GM12873 (cell line): Measurements from ENCODE around the gene BTBD19.

Experiments used
- CTCF ChIP-seq: IDR thresholded peaks from 2 replicates; pipeline ENCODE4 v1.5.1; 2012; ENCODE audit warnings: low read depth, mild to moderate bottlenecking, moderate library complexity, low read length, control low read depth; ENCODE audit not compliant: insufficient read depth; ENCODE audit errors: missing control alignments

Gene BTBD19

GRCh38 chr1:44808063-44808937 is at the start of gene BTBD19:
TSS of gene BTBD19 (plus strand) at chr1:44808523. CDS start at chr1:44808821, 298 bp downstream.
- TF ChIP-seq CTCF: no peak

DNA sequence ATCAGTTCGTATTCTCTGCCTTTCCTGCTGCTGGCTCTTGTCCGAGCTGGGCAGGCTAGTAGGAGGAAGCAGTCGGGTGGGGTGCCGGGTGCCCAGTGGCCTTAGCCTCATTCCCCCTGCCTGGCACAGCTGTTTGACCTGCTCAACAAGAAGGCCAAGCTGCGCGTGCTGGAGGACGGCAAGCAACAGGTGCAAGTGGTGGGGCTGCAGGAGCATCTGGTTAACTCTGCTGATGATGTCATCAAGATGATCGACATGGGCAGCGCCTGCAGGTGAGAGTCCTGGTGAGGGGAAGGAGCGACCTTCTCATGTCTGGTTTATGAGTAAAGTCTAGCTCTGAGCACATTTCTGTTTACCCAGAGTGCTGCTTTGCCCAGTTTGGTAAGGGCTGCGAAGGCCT is 49.2 kb upstream of the BTBD19 start:
- no peak for TF ChIP-seq CTCF

DNA sequence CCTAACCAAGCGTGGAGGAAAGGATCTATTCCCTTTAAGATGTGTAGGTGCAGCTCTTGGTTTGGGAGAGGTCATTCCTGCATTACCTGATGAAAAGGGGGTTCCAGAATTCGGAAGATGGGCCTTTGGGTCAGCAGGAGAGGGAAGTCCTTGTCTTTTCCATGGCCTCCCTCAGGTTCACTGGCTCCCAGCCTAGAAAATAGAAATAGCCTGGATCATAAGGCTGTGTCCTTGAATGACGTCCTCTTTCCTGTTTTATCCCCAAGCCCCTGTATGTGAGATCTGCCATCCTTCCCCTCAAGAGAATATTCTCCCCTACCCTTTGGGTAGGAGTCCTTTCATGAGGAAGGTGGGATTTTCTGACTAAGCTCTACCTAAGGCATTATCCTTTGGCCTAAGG is 47.4 kb upstream of the BTBD19 start:
- no peak for TF ChIP-seq CTCF

DNA sequence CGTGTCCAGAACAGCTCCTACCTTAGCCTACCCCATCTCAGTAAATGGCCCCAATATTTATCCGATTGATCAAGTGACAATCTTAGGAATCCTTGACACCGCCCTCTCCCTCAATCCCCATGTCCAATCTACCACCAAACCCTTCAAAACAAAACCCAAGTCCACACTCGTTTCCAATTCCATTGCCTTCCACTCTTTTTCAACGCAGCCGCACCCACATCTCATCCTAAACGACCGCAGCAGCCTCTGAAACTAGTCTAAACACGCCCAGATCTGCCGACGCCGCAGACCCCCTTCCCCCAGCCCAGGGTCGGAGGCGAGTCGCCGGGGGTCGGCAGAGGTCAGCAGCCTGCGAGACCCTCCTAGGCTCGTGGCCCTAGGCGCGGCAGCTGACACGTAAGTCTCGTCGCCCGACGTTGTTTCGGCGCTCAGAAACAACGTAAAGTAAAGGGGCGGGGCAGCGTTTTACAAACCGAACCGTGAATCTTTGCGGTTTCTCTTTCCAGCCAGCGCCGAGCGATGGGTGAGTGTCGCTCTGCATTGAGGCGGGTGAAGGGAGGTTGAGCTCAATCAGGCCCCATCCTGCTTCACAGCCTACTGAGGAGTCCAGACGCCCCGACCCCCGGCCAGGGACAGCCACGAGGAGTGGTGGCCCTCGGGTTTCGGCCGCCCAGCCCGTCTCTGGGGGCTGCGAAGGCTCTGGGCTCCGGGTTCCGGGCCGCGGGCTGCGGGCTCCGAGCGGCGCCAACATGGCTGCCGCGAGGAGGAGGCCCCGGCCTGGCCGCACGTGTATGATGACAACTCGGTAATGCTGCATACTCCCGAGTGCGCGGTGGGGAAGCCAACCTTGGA is 33.0 kb upstream of the BTBD19 start, which contains the start of gene RPS8:
Gene RPS8 (plus strand): TSS at position 463 of the 852 bp plus-strand sequence. CDS start 57 bp downstream, at position 520.
- TF ChIP-seq CTCF: no peak

GRCh38 chr1:44775930-44776729 is 32.2 kb upstream of the BTBD19 start:
- no peak for TF ChIP-seq CTCF

GRCh38 chr1:44776730-44777068 is 31.6 kb upstream of the BTBD19 start:
- TF ChIP-seq CTCF: no peak
